ENCODE results near the gene TBC1D22A.

DNA sequence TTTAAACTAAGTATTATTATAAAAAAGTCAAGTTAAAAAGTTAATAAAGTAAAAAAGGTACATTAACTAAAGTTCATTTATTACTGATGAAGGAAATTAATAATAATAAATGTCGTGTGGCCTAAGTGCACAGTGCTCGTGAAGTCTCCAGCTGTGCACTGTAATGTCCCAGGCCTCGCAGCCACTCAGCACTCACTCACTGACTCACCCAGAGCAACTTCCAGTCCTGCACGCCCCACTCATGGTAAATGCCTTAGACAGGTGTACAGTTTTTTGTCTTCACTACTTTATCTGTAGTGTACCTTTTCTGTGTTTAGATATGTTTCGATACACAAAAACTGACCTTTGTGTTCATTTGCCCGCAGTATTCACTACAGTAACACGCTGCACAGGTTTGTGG, 175.5 kb downstream of the TBC1D22A start:
- TF ChIP-seq, protein P1, sequence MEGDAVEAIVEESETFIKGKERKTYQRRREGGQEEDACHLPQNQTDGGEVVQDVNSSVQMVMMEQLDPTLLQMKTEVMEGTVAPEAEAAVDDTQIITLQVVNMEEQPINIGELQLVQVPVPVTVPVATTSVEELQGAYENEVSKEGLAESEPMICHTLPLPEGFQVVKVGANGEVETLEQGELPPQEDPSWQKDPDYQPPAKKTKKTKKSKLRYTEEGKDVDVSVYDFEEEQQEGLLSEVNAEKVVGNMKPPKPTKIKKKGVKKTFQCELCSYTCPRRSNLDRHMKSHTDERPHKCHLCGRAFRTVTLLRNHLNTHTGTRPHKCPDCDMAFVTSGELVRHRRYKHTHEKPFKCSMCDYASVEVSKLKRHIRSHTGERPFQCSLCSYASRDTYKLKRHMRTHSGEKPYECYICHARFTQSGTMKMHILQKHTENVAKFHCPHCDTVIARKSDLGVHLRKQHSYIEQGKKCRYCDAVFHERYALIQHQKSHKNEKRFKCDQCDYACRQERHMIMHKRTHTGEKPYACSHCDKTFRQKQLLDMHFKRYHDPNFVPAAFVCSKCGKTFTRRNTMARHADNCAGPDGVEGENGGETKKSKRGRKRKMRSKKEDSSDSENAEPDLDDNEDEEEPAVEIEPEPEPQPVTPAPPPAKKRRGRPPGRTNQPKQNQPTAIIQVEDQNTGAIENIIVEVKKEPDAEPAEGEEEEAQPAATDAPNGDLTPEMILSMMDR (IDR thresholded peaks at IDR 0.05) = no peak
- TF ChIP-seq POLR2A (IDR thresholded peaks at IDR 0.05) = no peak
